Esophagus mucosa (tissue), 1 donor: ENCODE measurements around the gene MATCAP1. TPM values are rescaled to one million over a fixed set of nuclear protein-coding genes. Genes with fewer than 3 reads are reported as not detected.

Experiments used
- ATAC-seq: fragments of 200-7000 bp; cut with Tn5 transposase; one replicate; pipeline ENCODE4 v1.9.1; 2020
- total RNA-seq: library from RNA; stranded (reverse); gene quantifications from one replicate; pipeline ENCODE4 v1.2.4, GENCODE V29; 2023
- donor health status: DM: yes; HTN: yes; CAD: no.

The MATCAP1 gene
- total RNA-seq, 1 donor from 2014 or later, result 7.8 TPM

DNA sequence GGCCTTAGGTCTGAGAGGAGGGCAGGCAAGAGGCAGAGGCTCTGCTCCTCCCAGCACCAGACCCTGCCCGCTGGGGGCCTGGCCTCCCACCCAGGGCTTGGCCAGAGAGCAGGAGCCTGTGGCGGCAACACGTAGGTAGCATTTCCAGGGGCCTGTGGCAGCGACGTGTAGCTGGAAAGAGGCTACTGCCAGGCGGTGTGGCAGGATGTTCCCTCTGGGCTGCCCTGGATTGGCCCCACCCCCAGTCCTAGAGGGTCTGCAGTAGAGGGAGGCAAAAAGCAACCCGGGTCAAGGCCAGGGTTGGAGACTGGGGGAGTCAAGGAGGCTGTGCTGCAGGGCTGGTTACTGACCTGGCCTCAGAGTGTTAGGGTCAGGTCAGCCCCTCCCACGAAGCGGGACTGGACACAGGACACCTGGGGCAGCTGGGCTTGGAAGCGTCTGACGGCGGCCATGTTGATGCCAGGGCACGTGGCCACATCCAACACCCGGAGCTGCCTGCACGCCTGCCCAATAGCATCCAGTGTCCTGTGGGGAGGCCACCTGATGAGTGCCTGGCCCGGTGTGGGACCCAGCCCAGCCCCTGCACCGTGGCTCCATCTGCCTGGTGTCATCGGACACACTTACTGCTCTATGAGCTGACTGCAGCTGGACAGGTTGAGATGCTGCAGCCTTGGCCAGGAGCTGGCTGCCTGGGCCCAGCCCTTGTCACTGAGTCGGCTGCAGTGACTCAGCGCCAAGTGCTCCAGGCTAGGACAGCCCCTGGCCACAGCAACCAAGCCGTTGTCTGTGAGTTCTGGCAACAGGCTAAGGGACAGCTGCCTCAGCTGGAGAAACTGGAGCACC lies 23.7 kb upstream of the MATCAP1 start:
- peak; percentile 57 for ATAC-seq

- ATAC-seq, result peak; percentile 29
These were observed 23.1 kb upstream of the MATCAP1 start for GRCh38 chr16:67206838-67207248.

GRCh38 chr16:67206129-67206837 lies 22.5 kb upstream of the MATCAP1 start:
- no peak for ATAC-seq

DNA sequence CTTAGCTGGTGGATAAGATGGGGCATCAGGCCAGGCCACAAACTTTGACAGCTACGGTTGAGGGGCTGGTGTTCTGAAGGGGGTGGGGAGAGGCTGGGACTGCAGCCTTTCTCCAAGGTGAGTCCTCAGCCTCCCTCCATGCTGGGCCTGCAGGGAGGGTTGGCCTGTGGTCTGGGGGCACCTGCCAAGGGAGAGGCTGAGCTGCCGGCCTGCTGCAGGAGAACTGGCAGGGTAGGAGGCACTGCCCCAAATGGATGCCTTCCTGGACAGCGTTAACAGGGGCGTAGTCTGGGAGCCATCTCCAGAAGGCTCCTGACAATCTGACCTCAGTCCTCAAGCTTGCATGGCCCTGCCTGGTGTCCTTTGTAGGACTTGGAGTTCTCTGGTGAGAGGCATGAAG lies 20.3 kb upstream of the MATCAP1 start:
- ATAC-seq, result no peak

DNA sequence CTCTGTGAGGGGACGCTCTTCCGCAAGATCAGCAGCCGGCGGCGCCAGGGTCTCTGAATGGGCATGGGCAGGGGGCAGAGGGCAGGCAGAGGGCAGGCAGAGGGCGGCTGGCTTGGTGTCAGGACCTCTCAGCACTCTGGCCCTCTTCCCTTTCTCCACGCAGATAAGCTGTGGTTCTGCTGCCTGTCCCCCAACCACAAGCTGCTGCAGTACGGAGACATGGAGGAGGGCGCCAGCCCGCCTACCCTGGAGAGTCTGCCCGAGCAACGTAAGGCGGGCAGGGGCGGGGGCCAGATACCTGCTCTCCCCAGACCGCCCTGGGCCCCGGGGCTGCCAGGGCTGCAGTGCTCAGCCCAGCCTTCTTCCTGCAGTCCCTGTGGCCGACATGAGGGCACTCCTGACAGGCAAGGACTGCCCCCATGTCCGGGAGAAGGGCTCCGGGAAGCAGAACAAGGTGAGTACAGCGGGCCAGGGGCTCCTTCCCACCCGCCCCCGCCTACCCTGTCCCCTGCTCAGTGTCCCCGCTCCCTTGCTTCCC lies 19.3 kb upstream of the MATCAP1 start:
- ATAC-seq, result no peak

DNA sequence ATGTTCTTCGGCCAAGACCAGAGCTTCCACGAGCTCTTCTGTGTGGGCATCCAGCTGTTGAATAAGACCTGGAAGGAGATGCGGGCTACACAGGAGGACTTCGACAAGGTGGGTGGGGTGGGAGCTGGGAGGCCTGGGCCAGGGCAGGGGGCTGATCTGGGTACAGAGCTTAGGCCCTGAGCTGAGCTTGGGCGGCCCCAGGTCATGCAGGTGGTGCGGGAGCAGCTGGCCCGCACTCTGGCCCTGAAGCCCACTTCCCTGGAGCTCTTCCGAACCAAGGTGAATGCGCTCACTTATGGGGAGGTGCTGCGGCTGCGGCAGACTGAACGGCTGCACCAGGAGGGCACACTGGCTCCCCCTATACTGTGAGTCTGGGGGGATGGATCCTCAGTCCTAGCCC lies 18.7 kb upstream of the MATCAP1 start:
- ATAC-seq, result no peak

DNA sequence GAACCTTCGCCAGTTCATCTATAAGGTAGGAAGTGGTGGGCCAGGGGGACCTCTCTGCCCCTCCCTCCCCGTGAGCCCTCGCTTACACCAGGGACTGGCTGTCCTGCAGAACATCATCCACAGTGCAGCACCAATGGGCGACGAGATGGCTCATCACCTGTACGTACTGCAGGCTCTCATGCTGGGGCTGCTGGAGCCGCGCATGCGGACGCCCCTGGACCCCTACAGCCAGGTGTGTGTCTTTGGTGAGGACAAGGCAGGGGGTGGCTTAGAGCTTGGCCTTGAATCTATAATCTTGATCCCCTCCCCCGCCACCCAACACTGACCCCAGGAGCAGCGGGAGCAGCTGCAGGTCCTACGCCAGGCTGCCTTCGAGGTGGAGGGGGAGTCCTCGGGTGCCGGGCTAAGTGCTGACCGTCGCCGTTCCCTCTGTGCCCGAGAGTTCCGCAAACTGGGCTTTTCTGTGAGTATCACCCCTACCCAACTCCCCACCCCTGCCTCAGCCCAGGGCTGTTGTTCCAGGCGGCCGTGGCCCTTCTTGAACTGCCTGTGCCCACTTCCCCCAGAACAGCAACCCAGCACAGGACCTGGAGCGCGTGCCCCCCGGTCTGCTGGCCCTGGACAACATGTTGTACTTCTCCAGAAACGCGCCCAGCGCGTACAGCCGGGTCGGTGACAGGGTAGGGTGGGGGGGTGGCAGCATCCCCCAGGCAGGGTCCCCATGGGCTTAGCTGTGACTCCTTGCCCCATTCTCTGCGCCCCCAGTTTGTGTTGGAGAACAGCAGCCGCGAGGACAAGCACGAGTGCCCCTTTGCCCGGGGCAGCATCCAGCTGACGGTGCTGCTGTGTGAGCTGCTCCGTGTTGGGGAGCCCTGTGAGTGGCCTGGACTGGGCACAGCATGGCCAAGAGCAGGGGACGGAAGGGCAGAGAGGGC lies 17.9 kb upstream of the MATCAP1 start:
- no peak for ATAC-seq

DNA sequence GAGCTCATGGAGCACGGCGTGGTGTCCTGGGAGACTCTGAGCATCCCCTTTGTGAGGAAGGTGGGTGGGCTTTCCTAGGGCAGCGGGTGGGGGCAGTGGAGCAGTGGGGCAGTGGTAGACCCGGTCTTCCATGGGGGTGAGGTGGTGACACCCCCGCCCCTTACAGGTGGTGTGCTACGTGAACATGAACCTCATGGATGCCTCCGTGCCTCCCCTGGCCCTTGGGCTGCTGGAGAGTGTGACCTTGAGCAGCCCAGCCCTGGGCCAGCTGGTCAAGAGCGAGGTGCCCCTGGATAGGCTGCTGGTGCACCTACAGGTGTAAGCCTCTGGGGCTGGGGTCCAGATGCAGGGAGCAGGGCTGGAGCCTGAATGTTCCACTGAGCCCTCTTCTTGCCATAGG lies 16.7 kb upstream of the MATCAP1 start:
- ATAC-seq, result no peak

GRCh38 chr16:67199808-67200198 lies 16.0 kb upstream of the MATCAP1 start:
- no peak for ATAC-seq

- ATAC-seq, result peak; percentile 85
These were observed 15.4 kb upstream of the MATCAP1 start, which contains the start of gene ELMO3 for GRCh38 chr16:67199011-67199807. ELMO3 (plus strand) TSS chr16:67199131; CDS start chr16:67199327, 196 bp downstream.

DNA sequence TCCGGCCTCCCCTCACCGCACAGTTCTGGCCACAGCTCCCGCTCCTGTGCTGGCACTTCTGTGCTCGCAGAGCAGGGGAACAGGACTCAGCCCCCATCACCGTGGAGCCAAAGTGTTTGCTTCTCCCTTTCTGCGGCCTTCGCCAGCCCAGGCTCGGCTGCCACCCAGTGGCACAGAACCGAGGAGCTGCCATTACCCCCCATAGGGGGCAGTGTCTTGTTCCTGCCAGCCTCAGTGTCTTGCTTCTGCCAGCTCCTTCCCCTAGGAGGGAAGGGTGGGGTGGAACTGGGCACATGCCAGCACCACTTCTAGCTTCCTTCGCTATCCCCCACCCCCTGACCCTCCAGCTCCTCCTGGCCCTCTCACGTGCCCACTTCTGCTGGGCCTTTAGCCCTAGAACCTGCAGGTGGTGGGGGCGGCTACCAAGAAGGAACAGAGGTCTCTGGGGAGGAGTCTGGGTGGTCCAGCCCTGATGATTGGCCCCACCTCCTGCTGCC lies 14.5 kb upstream of the MATCAP1 start:
- peak; percentile 63 for ATAC-seq

GRCh38 chr16:67197704-67198103 lies 13.9 kb upstream of the MATCAP1 start:
- ATAC-seq, result no peak

DNA sequence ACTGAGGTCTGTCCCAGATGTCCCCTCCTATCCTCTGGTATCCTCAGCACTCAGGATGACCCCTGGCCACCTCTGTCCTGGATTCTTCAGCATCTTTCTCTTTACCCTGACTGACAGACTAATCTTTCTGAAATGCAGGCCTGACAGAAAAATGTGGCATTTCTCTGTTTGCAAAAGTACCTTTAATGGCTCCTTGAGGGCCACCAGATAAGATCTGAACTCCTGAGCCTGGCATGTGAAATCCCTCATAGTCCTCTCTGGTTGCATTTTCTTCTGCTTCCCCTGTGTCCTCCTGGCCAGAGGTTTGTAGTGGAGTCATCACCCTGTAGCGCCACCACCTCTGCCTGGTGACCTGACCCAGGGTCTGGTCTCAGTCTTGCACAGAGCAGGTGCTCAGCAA lies 13.1 kb upstream of the MATCAP1 start:
- ATAC-seq, result no peak

DNA sequence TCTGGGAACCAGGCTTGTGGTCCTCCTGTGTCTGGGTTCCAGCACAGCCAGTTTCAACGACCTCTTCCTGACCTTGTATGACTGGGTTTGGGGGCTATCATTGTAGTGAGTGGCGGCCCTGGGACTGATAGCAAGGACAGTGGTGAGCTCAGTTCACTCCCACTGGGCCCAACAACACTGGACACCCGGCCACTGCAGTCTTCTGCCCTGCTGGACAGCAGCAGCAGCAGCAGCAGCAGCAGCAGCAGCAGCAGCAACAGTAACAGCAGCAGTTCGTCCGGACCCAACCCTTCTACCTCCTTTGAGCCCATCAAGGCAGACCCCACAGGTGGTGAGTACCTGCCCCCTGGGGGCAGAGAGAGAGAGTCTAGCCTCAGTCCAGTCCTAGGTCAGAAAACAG lies 11.9 kb upstream of the MATCAP1 start:
- no peak for ATAC-seq

- no peak for ATAC-seq
These were observed 10.5 kb upstream of the MATCAP1 start for GRCh38 chr16:67194260-67194659.

GRCh38 chr16:67193536-67193935 lies 9.8 kb upstream of the MATCAP1 start:
- no peak for ATAC-seq

- peak; percentile 2 for ATAC-seq
These were observed 9.1 kb upstream of the MATCAP1 start for GRCh38 chr16:67192781-67193361.

GRCh38 chr16:67191995-67192681 lies 8.4 kb upstream of the MATCAP1 start, which contains the start of gene E2F4:
E2F4 (plus strand) TSS chr16:67192155; CDS start chr16:67192228, 73 bp downstream.
- ATAC-seq, result peak; percentile 91

DNA sequence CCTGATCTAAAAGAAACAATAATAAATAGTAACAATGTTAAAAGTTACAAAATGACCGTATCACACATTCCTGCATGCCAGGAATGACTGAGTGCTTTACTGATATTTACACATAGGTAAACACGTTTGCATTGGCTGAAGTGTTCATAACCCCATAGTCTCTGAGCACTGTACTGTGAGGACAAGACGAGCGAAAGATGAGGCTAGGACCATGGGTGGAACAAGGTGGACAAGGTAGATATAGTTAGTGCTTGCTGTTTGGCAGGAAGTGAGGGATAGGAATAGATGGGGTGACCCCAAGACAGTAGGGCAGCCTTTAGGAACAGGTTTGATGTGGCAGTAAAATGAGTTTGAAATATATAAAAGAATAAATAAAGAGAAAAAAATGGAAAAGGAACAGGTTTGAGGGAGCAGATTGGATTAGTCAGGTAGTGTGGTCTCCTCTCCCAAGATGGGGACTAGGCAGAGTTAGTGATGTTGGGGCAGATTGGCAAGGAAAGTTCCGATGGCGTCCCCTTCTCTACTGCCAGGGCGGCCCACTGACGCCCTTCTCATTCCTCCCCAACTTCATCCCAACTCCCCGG lies 7.7 kb upstream of the MATCAP1 start:
- ATAC-seq, result no peak
